Liver (tissue), 3 donors: ENCODE data around the gene SUGCT.

Source experiments
- EGR1 ChIP-seq, 2 donors: IDR thresholded peaks; 2 replicates each; pipeline ENCODE4 v1.6.1; 2016 to 2018; ENCODE audit warnings: antibody characterized with exemption in 2 of 2, low read depth in 2 of 2
- FOXA1 ChIP-seq: IDR thresholded peaks from 2 replicates; pipeline ENCODE4 v1.6.1; 2016; ENCODE audit warnings: antibody characterized with exemption
- FOXA2 ChIP-seq: IDR thresholded peaks from 2 replicates; pipeline ENCODE4 v1.6.1; 2016; ENCODE audit warnings: antibody characterized with exemption
- GABPA ChIP-seq, 2 donors: IDR thresholded peaks in 1 of 2; conservative IDR thresholded peaks in 1 of 2; 2 replicates each; pipeline ENCODE4 v1.6.1; 2016; ENCODE audit warnings: antibody characterized with exemption in 2 of 2, mild to moderate bottlenecking in 1 of 2, moderate library complexity in 1 of 2
- JUND ChIP-seq, 2 donors: IDR thresholded peaks; 2 replicates each; pipeline ENCODE4 v1.6.1; 2016; ENCODE audit warnings: antibody characterized with exemption in 2 of 2
- YY1 ChIP-seq: IDR thresholded peaks from 2 replicates; pipeline ENCODE4 v1.6.1; 2016; ENCODE audit warnings: antibody characterized with exemption, mild to moderate bottlenecking
- TF ChIP-seq, protein P1 (sequence below): fragments of 150-350 bp; IDR thresholded peaks from 2 replicates; pipeline ENCODE4 v1.5.1; 2017; ENCODE audit warnings: improper control_type of control experiment, low read depth, low read length; ENCODE audit not compliant: missing input control
- TF ChIP-seq, protein P2 (sequence below): IDR thresholded peaks from 2 replicates; pipeline ENCODE4 v1.6.1; 2016; ENCODE audit warnings: antibody characterized with exemption
- donor health status: healthy.
- donor health status: healthy.

DNA sequence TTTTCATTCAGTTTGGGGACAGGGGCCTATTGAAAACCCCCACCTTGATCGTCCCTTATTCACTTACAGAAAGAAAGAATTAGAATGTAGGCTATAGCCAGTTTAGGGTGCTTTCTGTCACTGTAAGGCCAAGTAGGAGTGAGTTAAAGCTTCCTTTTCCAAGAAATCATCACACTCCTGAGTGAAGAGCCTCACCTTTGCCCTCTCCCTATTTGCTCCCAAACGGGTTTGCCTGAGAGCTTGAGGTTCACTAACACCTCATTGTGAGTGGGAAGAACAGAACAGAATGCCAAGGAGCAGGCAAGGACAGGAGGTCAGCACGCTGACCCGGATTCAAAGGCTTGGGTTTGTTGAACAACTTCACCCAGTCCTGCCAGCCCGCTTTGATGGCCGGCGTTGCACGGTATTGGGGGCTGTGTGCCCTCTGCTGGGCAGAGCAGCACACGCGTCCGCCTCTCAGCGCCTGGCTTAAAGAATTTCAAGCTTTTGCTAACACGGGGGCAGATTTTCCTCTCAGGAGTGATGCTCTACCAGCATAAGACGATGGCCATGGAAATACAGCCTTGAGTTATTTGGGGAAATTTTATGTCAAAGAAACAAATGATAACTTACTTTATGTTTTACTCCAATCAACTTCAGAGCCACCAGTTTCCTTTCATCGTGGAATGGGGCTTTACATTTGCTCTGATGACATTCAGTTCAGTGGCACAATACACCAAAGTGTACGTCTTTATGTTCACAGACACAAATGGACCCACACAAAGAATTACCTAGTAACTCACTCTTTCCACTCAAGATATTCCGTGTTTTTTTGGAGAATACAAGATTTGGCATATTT, 470.0 kb downstream of the SUGCT start:
- TF ChIP-seq, protein P1, sequence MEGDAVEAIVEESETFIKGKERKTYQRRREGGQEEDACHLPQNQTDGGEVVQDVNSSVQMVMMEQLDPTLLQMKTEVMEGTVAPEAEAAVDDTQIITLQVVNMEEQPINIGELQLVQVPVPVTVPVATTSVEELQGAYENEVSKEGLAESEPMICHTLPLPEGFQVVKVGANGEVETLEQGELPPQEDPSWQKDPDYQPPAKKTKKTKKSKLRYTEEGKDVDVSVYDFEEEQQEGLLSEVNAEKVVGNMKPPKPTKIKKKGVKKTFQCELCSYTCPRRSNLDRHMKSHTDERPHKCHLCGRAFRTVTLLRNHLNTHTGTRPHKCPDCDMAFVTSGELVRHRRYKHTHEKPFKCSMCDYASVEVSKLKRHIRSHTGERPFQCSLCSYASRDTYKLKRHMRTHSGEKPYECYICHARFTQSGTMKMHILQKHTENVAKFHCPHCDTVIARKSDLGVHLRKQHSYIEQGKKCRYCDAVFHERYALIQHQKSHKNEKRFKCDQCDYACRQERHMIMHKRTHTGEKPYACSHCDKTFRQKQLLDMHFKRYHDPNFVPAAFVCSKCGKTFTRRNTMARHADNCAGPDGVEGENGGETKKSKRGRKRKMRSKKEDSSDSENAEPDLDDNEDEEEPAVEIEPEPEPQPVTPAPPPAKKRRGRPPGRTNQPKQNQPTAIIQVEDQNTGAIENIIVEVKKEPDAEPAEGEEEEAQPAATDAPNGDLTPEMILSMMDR, result peak; percentile 68
- no peak for TF ChIP-seq EGR1 (IDR thresholded peaks at IDR 0.05; ENCODE audit: low read depth in 2 of 2)
- TF ChIP-seq FOXA1, result no peak
- no peak for TF ChIP-seq FOXA2
- TF ChIP-seq, protein P2, sequence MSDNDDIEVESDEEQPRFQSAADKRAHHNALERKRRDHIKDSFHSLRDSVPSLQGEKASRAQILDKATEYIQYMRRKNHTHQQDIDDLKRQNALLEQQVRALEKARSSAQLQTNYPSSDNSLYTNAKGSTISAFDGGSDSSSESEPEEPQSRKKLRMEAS, result no peak
- TF ChIP-seq JUND (IDR thresholded peaks at IDR 0.05), result no peak
- no peak for TF ChIP-seq YY1
- no peak for TF ChIP-seq GABPA (IDR thresholded peaks at IDR 0.05 in 1 of 2, conservative IDR thresholded peaks at IDR 0.05 in 1 of 2)
